A549 (cell line): ENCODE data around the gene RXRA. TPM values are rescaled to one million over a fixed set of nuclear protein-coding genes. Genes with fewer than 3 reads are reported as not detected.

Experiments
- ATAC-seq, 2 experiments: fragments of 200-7000 bp in 1 of 2; fragments of >200 bp in 1 of 2; cut with Nextera tagmentation in 1 of 2; cut with Tn5 transposase in 1 of 2; 3 replicates each; pipeline versions ENCODE4 v1.8.0 to v1.9.1; 2018 to 2020; ENCODE audit warnings: mild to moderate bottlenecking in 1 of 2, moderate library complexity in 1 of 2
- CTCF ChIA-PET: fragments of 300-600 bp; sonication (Branson Sonifier 250); formaldehyde crosslinking; extraction: SDS; loops from one replicate; lab custom pipeline; 2021; ENCODE audit warnings: antibody characterized with exemption, inconsistent platforms; lab: Yijun Ruan, JAX
- POLR2A ChIA-PET: fragments of 350-600 bp; formaldehyde crosslinking; extraction: SDS; loops from one replicate; lab custom pipeline; 2021; ENCODE audit warnings: antibody characterized with exemption, inconsistent platforms; lab: Yijun Ruan, JAX
- DNase-seq, 2 experiments: peaks; one replicate each; pipeline versions ENCODE4 v3.0.0 to v3.0.0-alpha.2; 2011 to 2016; ENCODE audit warnings: low read depth in 1 of 2, low spot score in 1 of 2
- FAIRE-seq: peaks from 2 replicates; lab custom pipeline; 2011; peaks lifted over from hg19 to GRCh38; lab: Jason Lieb, UNC
- H3K27ac ChIP-seq, 2 experiments: fragments of >200 bp; sonication (Bioruptor Twin); formaldehyde crosslinking; 3 replicates each; pipeline ENCODE4 v1.5.1; 2016 to 2017
- H3K4me1 ChIP-seq: fragments of >200 bp; sonication (Bioruptor Twin); formaldehyde crosslinking; 3 replicates; pipeline ENCODE4 v1.6.1; 2016
- H3K4me2 ChIP-seq: fragments of >200 bp; sonication (Bioruptor Twin); formaldehyde crosslinking; 3 replicates; pipeline ENCODE4 v1.6.1; 2016
- H3K4me3 ChIP-seq: fragments of >200 bp; sonication (Bioruptor Twin); formaldehyde crosslinking; 3 replicates; pipeline ENCODE4 v1.5.1; 2016
- H3K9me3 ChIP-seq: fragments of >200 bp; sonication (Bioruptor Twin); formaldehyde crosslinking; 3 replicates; pipeline ENCODE4 v1.6.1; 2016
- BHLHE40 ChIP-seq: IDR thresholded peaks from 2 replicates; pipeline ENCODE4 v1.6.1; 2012; ENCODE audit warnings: low read depth, low read length, inconsistent platforms
- CBX8 ChIP-seq: fragments of 200-600 bp; sonication (generic); IDR thresholded peaks from 2 replicates; pipeline ENCODE4 v1.6.1; 2016
- CEBPB ChIP-seq, 2 experiments: fragments of >200 bp in 1 of 2; sonication (Bioruptor Twin) in 1 of 2; formaldehyde crosslinking in 1 of 2; IDR thresholded peaks; 2 replicates each; pipeline ENCODE4 v1.6.1; 2012 to 2016
- CHD2 ChIP-seq: fragments of 150-350 bp; IDR thresholded peaks from 2 replicates; pipeline ENCODE4 v1.6.1; 2014; ENCODE audit warnings: low read length; ENCODE audit not compliant: partially characterized antibody
- EP300 ChIP-seq, 2 experiments: fragments of >200 bp; sonication (Bioruptor Twin); formaldehyde crosslinking; IDR thresholded peaks; 2 replicates in 1 of 2; 3 replicates in 1 of 2; pipeline ENCODE4 v1.6.1; 2016 to 2017
- FOSL2 ChIP-seq, 2 experiments: fragments of 450-650 bp in 1 of 2; fragments of >200 bp in 1 of 2; sonication (Bioruptor Twin) in 1 of 2; formaldehyde crosslinking; IDR thresholded peaks; 2 replicates each; pipeline versions ENCODE4 v1.5.0 to v1.6.1; 2016 to 2020; ENCODE audit warnings: mild to moderate bottlenecking in 1 of 2, moderate library complexity in 1 of 2
- GATA3 ChIP-seq: IDR thresholded peaks from 2 replicates; pipeline ENCODE4 v1.6.1; 2012; ENCODE audit warnings: borderline replicate concordance
- HDAC2 ChIP-seq: fragments of 200-600 bp; sonication (generic); IDR thresholded peaks from 2 replicates; pipeline ENCODE4 v1.6.1; 2016
- HES2 ChIP-seq: fragments of >200 bp; sonication (Bioruptor Twin); formaldehyde crosslinking; IDR thresholded peaks from 2 replicates; pipeline ENCODE4 v1.6.1; 2016
- HEYL ChIP-seq: fragments of 250-450 bp; sonication (Bioruptor Pico); IDR thresholded peaks from 2 replicates; pipeline ENCODE4 v1.8.0; 2021; ENCODE audit warnings: mild to moderate bottlenecking, moderate library complexity
- HOXB5 ChIP-seq: fragments of 250-450 bp; sonication (Bioruptor Pico); IDR thresholded peaks from 2 replicates; pipeline ENCODE4 v1.5.0; 2020; ENCODE audit warnings: mild to moderate bottlenecking, moderate library complexity
- JUN ChIP-seq, 2 experiments: fragments of >200 bp; sonication (Bioruptor Twin); formaldehyde crosslinking; IDR thresholded peaks; 2 replicates in 1 of 2; 3 replicates in 1 of 2; pipeline ENCODE4 v1.6.1; 2016 to 2017
- JUNB ChIP-seq: fragments of >200 bp; sonication (Bioruptor Twin); formaldehyde crosslinking; IDR thresholded peaks from 2 replicates; pipeline ENCODE4 v1.6.1; 2016
- KDM1A ChIP-seq: fragments of 200-600 bp; sonication (generic); IDR thresholded peaks from 2 replicates; pipeline ENCODE4 v1.6.1; 2016; ENCODE audit warnings: low read depth, mild to moderate bottlenecking
- KDM5A ChIP-seq: fragments of 200-600 bp; sonication (generic); IDR thresholded peaks from 2 replicates; pipeline ENCODE4 v1.6.1; 2016; ENCODE audit warnings: antibody characterized with exemption, mild to moderate bottlenecking
- MAX ChIP-seq: IDR thresholded peaks from 2 replicates; pipeline ENCODE4 v1.6.1; 2012
- MAZ ChIP-seq: fragments of 150-350 bp; IDR thresholded peaks from 2 replicates; pipeline ENCODE4 v1.6.1; 2014; ENCODE audit warnings: antibody characterized with exemption, low read depth, low read length, borderline replicate concordance
- NFE2L2 ChIP-seq: fragments of 150-350 bp; conservative IDR thresholded peaks from 2 replicates; pipeline ENCODE4 v1.6.1; 2014; ENCODE audit warnings: low read length
- NPAS2 ChIP-seq: fragments of 250-450 bp; sonication (Bioruptor Pico); IDR thresholded peaks from 2 replicates; pipeline ENCODE4 v1.8.0; 2022; ENCODE audit warnings: mild to moderate bottlenecking, moderate library complexity, borderline replicate concordance
- PBX3 ChIP-seq: IDR thresholded peaks from 2 replicates; pipeline ENCODE4 v1.6.1; 2012
- PHF8 ChIP-seq: fragments of 200-600 bp; sonication (generic); IDR thresholded peaks from 2 replicates; pipeline ENCODE4 v1.6.1; 2016; ENCODE audit warnings: low read depth, mild to moderate bottlenecking, antibody characterized with exemption, moderate library complexity, borderline replicate concordance
- POLR2AphosphoS2 ChIP-seq: conservative IDR thresholded peaks from 2 replicates; pipeline ENCODE4 v1.6.1; 2012; ENCODE audit warnings: low read length, improper control_type of control experiment, inconsistent platforms
- RCOR1 ChIP-seq: fragments of 150-350 bp; IDR thresholded peaks from 2 replicates; pipeline ENCODE4 v1.6.1; 2014; ENCODE audit warnings: antibody characterized with exemption, low read length, low read depth
- REST ChIP-seq: fragments of 200-600 bp; sonication (generic); IDR thresholded peaks from 2 replicates; pipeline ENCODE4 v1.6.1; 2016; ENCODE audit warnings: antibody characterized with exemption, mild to moderate bottlenecking, moderate library complexity
- TP53 ChIP-seq: fragments of 250-450 bp; sonication (Bioruptor Pico); IDR thresholded peaks from 2 replicates; pipeline ENCODE4 v1.5.0; 2021; ENCODE audit warnings: mild to moderate bottlenecking, moderate library complexity
- ZC3H11A ChIP-seq: fragments of 450-650 bp; IDR thresholded peaks from 2 replicates; pipeline ENCODE4 v1.6.1; 2014; ENCODE audit warnings: antibody characterized with exemption, mild to moderate bottlenecking
- ZSCAN20 ChIP-seq: fragments of 250-450 bp; sonication (Bioruptor Pico); IDR thresholded peaks from 2 replicates; pipeline ENCODE4 v1.8.0; 2022; ENCODE audit warnings: mild to moderate bottlenecking, moderate library complexity
- WGBS: methylation state at CpG from one replicate; pipeline ENCODE4 v1.1.6; 2017; ENCODE audit errors: missing lambda C conversion rate; 5-methylcytosine and 5-hydroxymethylcytosine counted together
- polyA plus RNA-seq, 4 experiments: library from polyadenylated mRNA; depleted of rRNA in 3 of 4; stranded (reverse); fragments of >200 nt; fragmentation: RNase III in 1 of 4; extraction: RNeasy Plus Mini Kit Qiagen cat#74134 plus additional on column Dnase treatment in 1 of 4; gene quantifications; 2 replicates in 3 of 4; 3 replicates in 1 of 4; pipeline ENCODE4 v1.2.3, GENCODE V29; 2011 to 2017
- TF ChIP-seq, protein P1 (sequence below): IDR thresholded peaks from 2 replicates; pipeline ENCODE4 v1.6.1; 2012; ENCODE audit warnings: low read depth, borderline replicate concordance

RXRA gene
- polyA plus RNA-seq, 2 of the 4 experiments (the other 2 are of a cell fraction), result 6.6 to 23.9 TPM

GRCh38 chr9:134291961-134292871, 34.0 kb upstream of the RXRA start:
- no peak for FAIRE-seq
- no peak for TF ChIP-seq RCOR1
- TF ChIP-seq CBX8, result no peak
- TF ChIP-seq PHF8, result no peak
- no peak for TF ChIP-seq JUN (IDR thresholded peaks at IDR 0.05)
- no peak for TF ChIP-seq PBX3
- TF ChIP-seq POLR2AphosphoS2, result no peak
- TF ChIP-seq GATA3, result no peak
- TF ChIP-seq JUNB, result no peak
- no peak for TF ChIP-seq CHD2
- no peak for TF ChIP-seq FOSL2 (IDR thresholded peaks at IDR 0.05)
- TF ChIP-seq FOSL2 (CRISPR knock-in tag; IDR thresholded peaks at IDR 0.05), result no peak
- no peak for TF ChIP-seq NPAS2 (CRISPR knock-in tag)
- H3K9me3 ChIP-seq, result no peaks in the 10 kb centered on the region
- H3K27ac ChIP-seq, result no peak overlapping the region
- 75% methylated on average over 15 of the region's 35 CpGs for WGBS
- no peak for ATAC-seq
- ChIA-PET CTCF (no interaction called here), POLR2A (no interaction called here)
- no peaks in the 10 kb centered on the region for H3K4me1 ChIP-seq
- no peak overlapping the region for H3K4me3 ChIP-seq
- no peak for DNase-seq
- H3K4me2 ChIP-seq, result no peak overlapping the region

GRCh38 chr9:134293031-134293521, 33.2 kb upstream of the RXRA start:
- FAIRE-seq (no peak), ATAC-seq (no peak), DNase-seq (no peak)
- H3K27ac ChIP-seq, result no peak overlapping the region
- ChIA-PET POLR2A (no interaction called here), CTCF (no interaction called here)
- H3K4me3 ChIP-seq, result no peak overlapping the region
- H3K4me2 ChIP-seq, result no peak overlapping the region
- no peaks in the 10 kb centered on the region for H3K4me1 ChIP-seq
- H3K9me3 ChIP-seq, result no peaks in the 10 kb centered on the region
- 66% methylated on average over 13 of the region's 13 CpGs for WGBS
- TF ChIP-seq HOXB5 (CRISPR knock-in tag) (no peak), ZC3H11A (no peak), HEYL (CRISPR knock-in tag) (no peak), ZSCAN20 (CRISPR knock-in tag) (no peak), MAZ (no peak), MAX (no peak), CEBPB (IDR thresholded peaks at IDR 0.05) (no peak), REST (no peak), HES2 (no peak), BHLHE40 (no peak), HDAC2 (no peak), KDM5A (no peak), NFE2L2 (no peak), TP53 (CRISPR knock-in tag) (no peak), EP300 (IDR thresholded peaks at IDR 0.05) (no peak), GATA3 (no peak), KDM1A (no peak)
- TF ChIP-seq, protein P1, sequence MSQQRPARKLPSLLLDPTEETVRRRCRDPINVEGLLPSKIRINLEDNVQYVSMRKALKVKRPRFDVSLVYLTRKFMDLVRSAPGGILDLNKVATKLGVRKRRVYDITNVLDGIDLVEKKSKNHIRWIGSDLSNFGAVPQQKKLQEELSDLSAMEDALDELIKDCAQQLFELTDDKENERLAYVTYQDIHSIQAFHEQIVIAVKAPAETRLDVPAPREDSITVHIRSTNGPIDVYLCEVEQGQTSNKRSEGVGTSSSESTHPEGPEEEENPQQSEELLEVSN, result no peak
- TF ChIP-seq, all 56 proteins: peak for 0
